Measurements from ENCODE around the gene CRACDL.

DNA sequence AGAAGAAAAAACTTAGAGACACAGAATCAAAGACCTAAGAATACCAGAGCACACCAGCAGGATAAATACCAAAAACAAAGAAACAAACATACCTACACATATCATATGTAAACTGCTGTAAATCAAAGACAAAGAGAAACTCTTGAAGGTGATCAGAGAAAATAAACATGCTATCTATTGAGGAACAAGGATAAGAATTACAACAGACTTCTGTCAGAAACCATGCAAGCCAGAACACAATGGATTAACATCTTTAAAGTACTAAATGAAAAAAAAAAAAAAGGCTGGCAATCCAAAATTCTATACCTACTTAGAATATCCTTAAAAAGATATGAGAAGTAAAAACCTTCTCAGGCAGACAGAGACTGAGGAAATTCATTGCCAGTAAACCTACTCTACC, 153.5 kb downstream of the CRACDL start:
- TF ChIP-seq, protein P1, sequence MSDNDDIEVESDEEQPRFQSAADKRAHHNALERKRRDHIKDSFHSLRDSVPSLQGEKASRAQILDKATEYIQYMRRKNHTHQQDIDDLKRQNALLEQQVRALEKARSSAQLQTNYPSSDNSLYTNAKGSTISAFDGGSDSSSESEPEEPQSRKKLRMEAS (IDR thresholded peaks at IDR 0.05), result no peak
- TF ChIP-seq FOXM1 (IDR thresholded peaks at IDR 0.05; ENCODE audit: borderline replicate concordance, low read depth), result no peak
